ENCODE results near the gene MARK3.
"Not testable (repeated sequence)": the region's sequence is repeated elsewhere in the genome, so short reads cannot be mapped to it uniquely, and the experiment has no call there.

The MARK3 gene

GRCh38 chr14:103517174-103517566 is 132.0 kb downstream of the MARK3 start:
- no peak for DNase-seq

- no peak for DNase-seq
Measured at GRCh38 chr14:103517721-103518421, 132.7 kb downstream of the MARK3 start.

GRCh38 chr14:103518422-103519042 is 133.3 kb downstream of the MARK3 start:
- DNase-seq, result no peak

GRCh38 chr14:103519043-103519836 is 134.0 kb downstream of the MARK3 start:
- no peak for DNase-seq

GRCh38 chr14:103519837-103520212 is 134.6 kb downstream of the MARK3 start:
- DNase-seq, result no peak

GRCh38 chr14:103520269-103520656 is 135.0 kb downstream of the MARK3 start:
- no peak for DNase-seq

GRCh38 chr14:103520657-103521437 is 135.6 kb downstream of the MARK3 start:
- DNase-seq, result no peak

GRCh38 chr14:103521438-103521950 is 136.3 kb downstream of the MARK3 start:
- no peak for DNase-seq

- DNase-seq, result no peak
Measured at GRCh38 chr14:103521951-103522563, 136.8 kb downstream of the MARK3 start.

- peak; percentile 22 for DNase-seq
Measured at GRCh38 chr14:103522649-103523574, 137.7 kb downstream of the MARK3 start, which contains the start of gene CKB. CKB (minus strand) TSS chr14:103522830; CDS start chr14:103522493, 337 bp downstream.

- DNase-seq, result no peak
Measured at GRCh38 chr14:103523575-103523954, 138.3 kb downstream of the MARK3 start.

- no peak for DNase-seq
Measured at GRCh38 chr14:103524002-103524935, 139.1 kb downstream of the MARK3 start.

- not testable (repeated sequence) for DNase-seq
Measured at GRCh38 chr14:103525430-103526246, 140.4 kb downstream of the MARK3 start.

- no peak for DNase-seq
Measured at GRCh38 chr14:103526247-103526913, 141.2 kb downstream of the MARK3 start.

GRCh38 chr14:103526914-103527248 is 141.7 kb downstream of the MARK3 start:
- no peak for DNase-seq

- DNase-seq, result no peak
Measured at GRCh38 chr14:103527408-103528145, 142.4 kb downstream of the MARK3 start.

- DNase-seq, result no peak
Measured at GRCh38 chr14:103528146-103528586, 143.0 kb downstream of the MARK3 start.
